ENCODE data around the gene SHROOM2.

The SHROOM2 gene

GRCh38 chrX:9983846-9984245, 197.6 kb downstream of the SHROOM2 start:
- TF ChIP-seq TAF1 (IDR thresholded peaks at IDR 0.05; ENCODE audit: borderline replicate concordance, insufficient read depth, low read length), result no peak
- no peak for TF ChIP-seq POLR2AphosphoS5 (IDR thresholded peaks at IDR 0.05; ENCODE audit: low read depth, low read length)
- TF ChIP-seq FOXP2 (optimal IDR thresholded peaks at IDR 0.05; ENCODE audit: borderline replicate concordance, extremely low read depth, extremely low read length, insufficient read depth), result no peak
- TF ChIP-seq SIN3A (IDR thresholded peaks at IDR 0.05; ENCODE audit: borderline replicate concordance, insufficient read depth, low read length), result no peak
- no peak for TF ChIP-seq REST (IDR thresholded peaks at IDR 0.05; ENCODE audit: insufficient read depth in 1 of 2, low read depth in 2 of 2, low read length in 2 of 2)

GRCh38 chrX:9988762-9989161, 202.5 kb downstream of the SHROOM2 start:
- TF ChIP-seq REST (IDR thresholded peaks at IDR 0.05; ENCODE audit: insufficient read depth in 1 of 2, low read depth in 2 of 2, low read length in 2 of 2), result no peak
- TF ChIP-seq POLR2AphosphoS5 (IDR thresholded peaks at IDR 0.05; ENCODE audit: low read depth, low read length), result no peak
- no peak for TF ChIP-seq SIN3A (IDR thresholded peaks at IDR 0.05; ENCODE audit: borderline replicate concordance, insufficient read depth, low read length)
- TF ChIP-seq TAF1 (IDR thresholded peaks at IDR 0.05; ENCODE audit: borderline replicate concordance, insufficient read depth, low read length), result no peak
- TF ChIP-seq FOXP2 (optimal IDR thresholded peaks at IDR 0.05; ENCODE audit: borderline replicate concordance, extremely low read depth, extremely low read length, insufficient read depth), result no peak

GRCh38 chrX:9992061-9992460, 205.8 kb downstream of the SHROOM2 start:
- TF ChIP-seq SIN3A (IDR thresholded peaks at IDR 0.05; ENCODE audit: borderline replicate concordance, insufficient read depth, low read length), result no peak
- TF ChIP-seq REST (IDR thresholded peaks at IDR 0.05; ENCODE audit: insufficient read depth in 1 of 2, low read depth in 2 of 2, low read length in 2 of 2), result no peak
- TF ChIP-seq FOXP2 (optimal IDR thresholded peaks at IDR 0.05; ENCODE audit: borderline replicate concordance, extremely low read depth, extremely low read length, insufficient read depth), result no peak

GRCh38 chrX:9992724-9993123, 206.5 kb downstream of the SHROOM2 start:
- TF ChIP-seq POLR2AphosphoS5 (IDR thresholded peaks at IDR 0.05; ENCODE audit: low read depth, low read length) (no peak), SIN3A (IDR thresholded peaks at IDR 0.05; ENCODE audit: borderline replicate concordance, insufficient read depth, low read length) (no peak), FOXP2 (optimal IDR thresholded peaks at IDR 0.05; ENCODE audit: borderline replicate concordance, extremely low read depth, extremely low read length, insufficient read depth) (no peak), TAF1 (IDR thresholded peaks at IDR 0.05; ENCODE audit: borderline replicate concordance, insufficient read depth, low read length) (no peak), REST (IDR thresholded peaks at IDR 0.05; ENCODE audit: insufficient read depth in 1 of 2, low read depth in 2 of 2, low read length in 2 of 2) (no peak)

DNA sequence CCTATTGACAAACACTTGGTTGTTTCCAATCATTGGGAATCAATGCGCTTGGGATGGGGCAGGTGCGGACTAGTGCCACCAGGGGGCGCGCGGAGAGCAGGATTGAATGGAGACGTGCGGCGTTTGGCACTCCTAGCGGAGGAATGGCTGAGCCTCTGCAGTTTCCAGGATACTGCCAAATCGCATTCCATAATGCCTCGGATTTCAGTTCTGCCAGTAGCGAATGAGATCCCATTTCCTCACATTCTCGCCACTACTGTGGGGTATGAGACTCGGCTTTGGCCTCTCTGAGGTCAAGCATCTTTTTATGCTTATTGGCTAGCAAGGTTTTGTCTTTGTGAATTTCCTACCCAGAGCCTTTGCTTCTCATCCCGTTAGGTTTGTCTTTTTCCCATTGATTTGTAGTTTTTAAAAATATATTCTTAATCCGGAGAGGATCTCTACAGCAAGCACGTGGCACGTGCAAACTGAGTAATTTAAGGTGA, 209.7 kb downstream of the SHROOM2 start:
- no peak for TF ChIP-seq REST (IDR thresholded peaks at IDR 0.05; ENCODE audit: insufficient read depth in 1 of 2, low read depth in 2 of 2, low read length in 2 of 2)
- no peak for TF ChIP-seq TAF1 (IDR thresholded peaks at IDR 0.05; ENCODE audit: borderline replicate concordance, insufficient read depth, low read length)

Data from PFSK-1 (cell line).